GM12891 (cell line): ENCODE results near the gene TPR.

Source experiments
- PAX5 ChIP-seq: IDR thresholded peaks from 2 replicates; pipeline ENCODE4 v1.6.1; 2011; ENCODE audit warnings: low read length, moderate library complexity, mild to moderate bottlenecking; ENCODE audit not compliant: insufficient read depth, severe bottlenecking
- POLR2A ChIP-seq: IDR thresholded peaks from 2 replicates; pipeline ENCODE4 v1.6.1; 2011; ENCODE audit warnings: low read depth, low read length, control low read depth
- POLR2AphosphoS5 ChIP-seq: IDR thresholded peaks from 2 replicates; pipeline ENCODE4 v1.6.1; 2011; ENCODE audit warnings: low read depth, low read length, control low read depth
- TAF1 ChIP-seq: IDR thresholded peaks from 2 replicates; pipeline ENCODE4 v1.6.1; 2011; ENCODE audit warnings: low read depth, low read length, control low read depth

GRCh38 chr1:186275822-186276221 is 99.2 kb downstream of the TPR start:
- no peak for TF ChIP-seq POLR2AphosphoS5
- TF ChIP-seq POLR2A, result no peak
- no peak for TF ChIP-seq TAF1
- no peak for TF ChIP-seq PAX5
